Nephron (organoid): ENCODE results near the gene ING5.

ENCODE experiments used
- H3K27ac Mint-ChIP-seq, 3 experiments: 2 replicates each; pipeline ENCODE4 v1.8.0; 2020; ENCODE audit warnings: mixed read lengths in 3 of 3, mild to moderate bottlenecking in 2 of 3, moderate library complexity in 1 of 3
- H3K27me3 Mint-ChIP-seq: 2 replicates; pipeline ENCODE4 v1.8.0; 2021; ENCODE audit warnings: low read depth, mild to moderate bottlenecking, moderate library complexity, mixed read lengths
- H3K36me3 Mint-ChIP-seq: 2 replicates; pipeline ENCODE4 v1.8.0; 2020; ENCODE audit warnings: low read depth, mixed read lengths
- H3K4me1 Mint-ChIP-seq: 2 replicates; pipeline ENCODE4 v1.8.0; 2020; ENCODE audit warnings: mixed read lengths
- H3K4me3 Mint-ChIP-seq, 3 experiments: 2 replicates each; pipeline ENCODE4 v1.8.0; 2020; ENCODE audit warnings: mild to moderate bottlenecking in 3 of 3, mixed read lengths in 3 of 3, moderate library complexity in 2 of 3
- H3K9me3 Mint-ChIP-seq: 2 replicates; pipeline ENCODE4 v1.8.0; 2020; ENCODE audit warnings: mixed read lengths
- CTCF ChIP-seq, 3 experiments: fragments of 200-600 bp; sonication (generic); IDR thresholded peaks; one replicate each; pipeline ENCODE4 v1.5.0; 2021; ENCODE audit warnings: antibody characterized with exemption in 3 of 3; ENCODE audit not compliant: unreplicated experiment in 3 of 3

ING5 gene

GRCh38 chr2:241751776-241752175 is 49.9 kb downstream of the ING5 start:
- peaks cover 49% of the 10 kb centered on the region for H3K36me3 Mint-ChIP-seq
- H3K9me3 Mint-ChIP-seq: no peaks in the 10 kb centered on the region

GRCh38 chr2:241752253-241752652 is 50.4 kb downstream of the ING5 start:
- Mint-ChIP-seq H3K36me3 (peaks cover 49% of the 10 kb centered on the region), H3K4me1 (no peaks in the 10 kb centered on the region), H3K4me3 (no peak overlapping the region), H3K9me3 (no peaks in the 10 kb centered on the region), H3K27ac (no peak overlapping the region), H3K27me3 (no peaks in the 10 kb centered on the region)
- no peak for TF ChIP-seq CTCF (IDR thresholded peaks at IDR 0.05; ENCODE audit: unreplicated experiment in 3 of 3)

More at GRCh38 chr2:241751776-241752175, 49.9 kb downstream of the ING5 start:
- no peak for TF ChIP-seq CTCF (IDR thresholded peaks at IDR 0.05; ENCODE audit: unreplicated experiment in 3 of 3)
- no peaks in the 10 kb centered on the region for H3K27me3 Mint-ChIP-seq
- no peak overlapping the region for H3K27ac Mint-ChIP-seq
- H3K4me1 Mint-ChIP-seq: no peaks in the 10 kb centered on the region
- no peak overlapping the region for H3K4me3 Mint-ChIP-seq

GRCh38 chr2:241752689-241753276 is 50.9 kb downstream of the ING5 start:
- Mint-ChIP-seq H3K4me1 (no peaks in the 10 kb centered on the region), H3K27ac (no peak overlapping the region), H3K27me3 (no peaks in the 10 kb centered on the region), H3K4me3 (no peak overlapping the region), H3K9me3 (no peaks in the 10 kb centered on the region), H3K36me3 (peaks cover 50% of the 10 kb centered on the region)
- TF ChIP-seq CTCF (IDR thresholded peaks at IDR 0.05; ENCODE audit: unreplicated experiment in 3 of 3): no peak

GRCh38 chr2:241753493-241753892 is 51.7 kb downstream of the ING5 start:
- no peak overlapping the region for H3K4me3 Mint-ChIP-seq
- H3K4me1 Mint-ChIP-seq: no peaks in the 10 kb centered on the region
- no peaks in the 10 kb centered on the region for H3K9me3 Mint-ChIP-seq
- H3K36me3 Mint-ChIP-seq: peaks cover 51% of the 10 kb centered on the region
- no peak for TF ChIP-seq CTCF (IDR thresholded peaks at IDR 0.05; ENCODE audit: unreplicated experiment in 3 of 3)
- no peak overlapping the region for H3K27ac Mint-ChIP-seq
- H3K27me3 Mint-ChIP-seq: no peaks in the 10 kb centered on the region

GRCh38 chr2:241754042-241754441 is 52.2 kb downstream of the ING5 start:
- H3K4me1 Mint-ChIP-seq: peaks cover 3% of the 10 kb centered on the region
- no peak overlapping the region for H3K4me3 Mint-ChIP-seq
- H3K27ac Mint-ChIP-seq: no peak overlapping the region
- H3K36me3 Mint-ChIP-seq: peaks cover 51% of the 10 kb centered on the region
- H3K27me3 Mint-ChIP-seq: no peaks in the 10 kb centered on the region
- no peaks in the 10 kb centered on the region for H3K9me3 Mint-ChIP-seq
- TF ChIP-seq CTCF (IDR thresholded peaks at IDR 0.05; ENCODE audit: unreplicated experiment in 3 of 3): no peak

- Mint-ChIP-seq H3K27ac (no peak overlapping the region), H3K27me3 (no peaks in the 10 kb centered on the region), H3K36me3 (peaks cover 50% of the 10 kb centered on the region), H3K4me1 (peaks cover 11% of the 10 kb centered on the region), H3K4me3 (no peak overlapping the region), H3K9me3 (peaks cover 2% of the 10 kb centered on the region)
- TF ChIP-seq CTCF (IDR thresholded peaks at IDR 0.05; ENCODE audit: unreplicated experiment in 3 of 3): no peak
Measured at GRCh38 chr2:241755166-241755565, 53.3 kb downstream of the ING5 start.
